HG03039 (cell line): ENCODE measurements around the gene ACP4.
"Not testable (repeated sequence)": the region's sequence is repeated elsewhere in the genome, so short reads cannot be mapped to it uniquely, and the experiment has no call there.

Experiments
- ATAC-seq: cut with Tn5 transposase; IDR thresholded peaks from one replicate; pipeline ENCODE4 v1.9.1; 2021; ENCODE audit warnings: mild to moderate bottlenecking, moderate library complexity; ENCODE audit not compliant: unreplicated experiment

The ACP4 gene

DNA sequence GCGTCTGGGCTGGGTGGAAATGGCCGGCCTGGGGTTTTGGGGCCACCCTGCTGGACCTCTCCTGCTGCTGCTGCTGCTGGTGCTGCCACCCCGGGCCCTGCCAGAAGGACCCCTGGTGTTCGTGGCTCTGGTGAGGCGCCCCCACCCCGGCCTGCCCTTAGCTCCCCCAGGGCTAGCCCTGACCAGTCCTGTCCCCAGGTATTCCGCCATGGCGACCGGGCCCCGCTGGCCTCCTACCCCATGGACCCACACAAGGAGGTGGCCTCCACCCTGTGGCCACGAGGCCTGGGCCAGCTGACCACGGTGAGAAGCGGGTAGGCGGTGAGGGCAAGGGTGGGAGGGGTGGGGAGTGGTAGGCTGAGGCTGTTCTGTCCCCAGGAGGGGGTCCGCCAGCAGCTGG is at the start of gene ACP4:
Gene ACP4 (plus strand): TSS at position 20 of the 400 bp plus-strand sequence. CDS start 0 bp downstream, at position 20.
- ATAC-seq, result no peak

- ATAC-seq, result no peak
Measured at GRCh38 chr19:50741179-50741933, 48.9 kb upstream of the ACP4 start.

DNA sequence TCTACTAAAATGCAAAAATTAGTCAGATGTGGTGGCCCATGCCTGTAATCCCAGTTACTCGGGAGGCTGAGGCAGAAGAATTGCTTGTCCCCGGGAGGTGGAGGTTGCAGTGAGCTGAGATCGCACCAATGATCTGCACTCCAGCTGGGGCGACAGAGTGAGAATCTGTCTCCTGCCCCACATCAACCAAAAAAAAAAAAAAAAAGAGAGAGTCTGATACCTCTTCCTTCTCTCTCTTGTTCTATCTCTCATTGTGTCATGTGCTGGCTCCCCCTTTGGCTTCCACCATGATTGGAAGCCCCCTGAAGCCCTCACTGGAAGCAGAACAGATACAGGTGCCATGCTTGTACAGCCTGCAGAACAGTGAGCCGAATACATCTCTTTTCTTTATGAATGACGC is 46.7 kb upstream of the ACP4 start:
- ATAC-seq, result no peak

DNA sequence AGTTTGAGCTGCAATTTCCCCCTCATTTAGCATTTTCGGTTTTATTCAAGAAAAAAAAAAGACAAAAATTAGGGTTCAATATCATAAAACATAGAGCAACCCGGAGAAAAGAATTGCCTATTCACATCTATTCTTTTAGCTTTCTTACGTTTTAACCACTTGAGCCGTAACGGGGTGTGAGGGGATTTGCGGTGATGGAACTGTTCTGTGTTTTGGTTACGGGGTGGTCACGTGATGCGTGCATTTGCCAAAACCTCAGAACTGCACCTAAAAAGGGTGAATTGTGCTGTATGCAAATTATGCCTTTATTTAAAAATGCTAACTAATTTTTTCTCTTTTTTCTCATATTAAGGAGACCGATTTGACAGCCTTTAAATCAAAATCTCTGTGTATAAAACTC is 45.0 kb upstream of the ACP4 start:
- no peak for ATAC-seq

GRCh38 chr19:50747141-50747540 is 43.1 kb upstream of the ACP4 start:
- not testable (repeated sequence) for ATAC-seq

DNA sequence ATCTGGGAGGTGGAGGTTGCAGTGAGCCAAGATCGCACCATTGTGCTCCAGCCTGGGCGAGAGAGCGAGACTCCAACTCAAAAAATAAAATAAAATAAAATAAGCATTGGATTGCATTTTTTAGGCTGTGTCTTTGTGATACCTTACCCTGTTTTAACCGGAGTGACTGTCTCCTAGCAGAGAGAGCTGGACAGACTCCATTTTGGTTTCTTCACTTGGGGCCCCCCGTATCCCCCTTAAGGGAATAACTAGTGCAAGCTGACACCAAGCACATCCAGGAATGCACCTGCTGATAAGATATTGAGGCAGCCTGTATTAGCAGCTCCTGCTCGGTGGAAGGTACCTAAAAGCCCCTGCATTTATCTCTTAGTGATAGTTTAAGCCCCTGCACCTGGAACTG is 40.7 kb upstream of the ACP4 start:
- no peak for ATAC-seq

- no peak for ATAC-seq
Measured at GRCh38 chr19:50750010-50750409, 40.2 kb upstream of the ACP4 start.

DNA sequence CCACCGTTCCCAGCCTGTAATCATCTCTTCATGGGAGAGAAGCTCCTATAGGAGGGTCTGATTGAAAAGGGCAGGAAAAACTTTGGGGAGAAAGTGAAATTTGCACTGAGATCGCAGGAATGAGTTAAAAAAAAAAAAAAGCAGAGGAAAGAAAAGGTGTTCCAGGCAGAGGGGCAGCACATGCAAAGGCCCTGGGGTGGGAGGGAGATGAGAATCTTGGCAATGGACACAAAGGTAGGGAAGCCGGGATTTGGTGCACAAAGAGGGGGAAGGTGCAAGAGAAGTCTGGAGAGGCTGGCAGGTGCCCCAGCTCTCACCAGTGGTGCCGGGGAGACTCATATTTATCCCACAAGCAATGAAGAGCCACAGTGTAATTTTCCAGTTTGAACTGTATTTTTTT is 36.3 kb upstream of the ACP4 start:
- ATAC-seq, result no peak

DNA sequence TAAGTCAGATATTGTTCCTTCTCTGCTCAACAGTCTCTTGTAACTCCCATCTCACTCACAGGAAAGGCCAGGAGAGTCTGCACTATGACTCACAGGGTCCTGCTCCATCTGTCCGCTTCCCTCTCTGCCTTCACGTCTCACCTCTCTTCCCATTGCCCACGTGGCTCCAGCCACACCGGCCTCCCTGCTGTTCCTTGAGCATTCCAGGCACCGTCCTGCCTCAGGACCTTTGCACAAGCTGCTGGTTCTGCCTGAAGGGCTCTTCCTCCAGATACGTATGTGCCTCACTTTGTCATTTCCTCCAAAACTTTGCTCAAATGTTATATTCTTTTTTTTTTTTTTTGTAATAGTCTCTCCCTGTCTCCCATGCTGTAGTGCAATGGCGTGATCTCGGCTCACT is 34.0 kb upstream of the ACP4 start:
- ATAC-seq, result not testable (repeated sequence)

DNA sequence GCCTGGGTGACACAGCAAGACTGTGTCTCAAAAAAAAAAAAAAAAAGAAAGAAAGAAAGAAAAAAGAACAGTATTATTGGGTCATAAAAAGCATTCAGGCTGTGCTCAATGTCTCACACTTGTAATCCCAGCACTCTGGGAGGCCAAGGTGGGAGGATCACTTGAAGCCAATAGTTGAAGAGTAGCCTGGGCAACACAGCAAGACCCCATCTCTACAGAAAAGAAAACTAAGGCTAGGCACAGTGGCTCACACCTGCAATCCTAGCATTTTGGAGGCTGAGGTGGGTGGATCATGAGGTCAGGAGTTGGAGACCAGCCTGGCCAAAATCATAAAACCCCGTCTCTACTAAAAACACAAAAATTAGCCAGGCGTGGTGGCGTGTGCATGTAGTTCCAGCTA is 32.6 kb upstream of the ACP4 start:
- ATAC-seq, result not testable (repeated sequence)

DNA sequence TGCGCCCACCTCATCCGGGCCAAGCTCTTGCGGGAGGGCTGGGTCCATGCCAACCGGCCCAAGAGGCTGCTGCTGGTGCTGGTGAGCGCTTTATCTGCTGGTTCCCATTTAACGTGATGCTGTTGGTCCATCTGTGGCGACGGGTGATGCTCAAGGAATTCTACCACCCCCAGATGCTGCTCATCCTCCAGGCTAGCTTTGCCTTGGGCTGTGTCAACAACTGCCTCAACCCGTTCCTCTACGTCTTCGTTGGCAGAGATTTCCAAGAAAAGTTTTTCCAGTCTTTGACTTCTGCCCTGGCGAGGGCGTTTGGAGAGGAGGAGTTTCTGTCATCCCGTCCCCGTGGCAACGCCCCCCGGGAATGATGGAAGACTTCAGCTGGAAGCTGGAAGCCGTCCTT is 31.1 kb upstream of the ACP4 start:
- ATAC-seq, result not testable (repeated sequence)

DNA sequence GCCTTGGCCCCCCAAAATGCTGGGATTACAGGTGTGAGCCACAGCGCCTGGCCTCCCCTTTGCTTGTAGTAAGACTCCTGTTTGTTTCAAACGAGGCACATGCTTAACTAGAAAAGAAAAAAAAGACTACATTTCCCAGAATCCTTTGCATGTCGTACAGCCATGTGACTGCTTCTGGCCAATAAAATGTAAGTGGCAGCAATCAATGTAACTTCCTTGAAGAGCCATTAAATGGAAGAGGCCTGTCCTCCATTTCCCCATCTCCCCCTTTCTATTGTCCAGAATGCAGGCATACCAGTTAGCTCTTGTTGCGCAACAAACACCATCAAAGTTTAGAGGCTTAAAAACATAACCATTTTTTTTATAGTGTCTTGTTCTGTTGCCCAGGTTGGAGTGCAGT is 30.3 kb upstream of the ACP4 start:
- no peak for ATAC-seq

GRCh38 chr19:50761501-50761900 is 28.7 kb upstream of the ACP4 start:
- ATAC-seq, result not testable (repeated sequence)

- ATAC-seq, result not testable (repeated sequence)
Measured at GRCh38 chr19:50763521-50763920, 26.7 kb upstream of the ACP4 start.

- ATAC-seq, result no peak
Measured at GRCh38 chr19:50764409-50764808, 25.8 kb upstream of the ACP4 start.

GRCh38 chr19:50766746-50767145 is 23.5 kb upstream of the ACP4 start:
- not testable (repeated sequence) for ATAC-seq

- not testable (repeated sequence) for ATAC-seq
Measured at GRCh38 chr19:50767263-50767662, 23.0 kb upstream of the ACP4 start.

DNA sequence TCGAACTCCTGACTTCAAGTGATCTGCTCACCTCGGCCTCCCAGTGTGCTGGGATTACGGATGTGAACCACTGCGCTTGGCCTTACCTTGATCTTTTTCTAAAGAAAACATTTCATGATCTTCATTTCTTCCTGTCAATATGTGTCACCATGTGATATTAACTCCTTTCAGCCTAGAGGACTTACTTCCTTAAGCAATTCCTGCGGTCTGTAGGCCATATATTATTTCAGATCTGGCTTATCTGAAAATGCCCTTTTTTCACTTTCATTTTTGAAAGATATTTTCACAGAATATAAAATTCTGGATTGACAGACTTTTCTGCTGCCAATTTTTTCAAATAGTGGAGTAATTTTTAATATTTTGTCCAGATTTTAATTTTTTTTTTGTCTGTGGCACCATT is 21.9 kb upstream of the ACP4 start:
- no peak for ATAC-seq

GRCh38 chr19:50770164-50770563 is 20.1 kb upstream of the ACP4 start, which contains the start of gene GPR32:
Gene GPR32, plus strand, starts transcription at chr19:50770464. Its CDS starts 137 bp downstream, at chr19:50770601.
- not testable (repeated sequence) for ATAC-seq

DNA sequence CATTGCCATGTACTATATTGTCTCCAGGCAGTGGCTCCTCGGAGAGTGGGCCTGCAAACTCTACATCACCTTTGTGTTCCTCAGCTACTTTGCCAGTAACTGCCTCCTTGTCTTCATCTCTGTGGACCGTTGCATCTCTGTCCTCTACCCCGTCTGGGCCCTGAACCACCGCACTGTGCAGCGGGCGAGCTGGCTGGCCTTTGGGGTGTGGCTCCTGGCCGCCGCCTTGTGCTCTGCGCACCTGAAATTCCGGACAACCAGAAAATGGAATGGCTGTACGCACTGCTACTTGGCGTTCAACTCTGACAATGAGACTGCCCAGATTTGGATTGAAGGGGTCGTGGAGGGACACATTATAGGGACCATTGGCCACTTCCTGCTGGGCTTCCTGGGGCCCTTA is 19.3 kb upstream of the ACP4 start:
- no peak for ATAC-seq

GRCh38 chr19:50772476-50772875 is 17.7 kb upstream of the ACP4 start:
- no peak for ATAC-seq

GRCh38 chr19:50772912-50773311 is 17.3 kb upstream of the ACP4 start:
- not testable (repeated sequence) for ATAC-seq

GRCh38 chr19:50773454-50773853 is 16.8 kb upstream of the ACP4 start:
- not testable (repeated sequence) for ATAC-seq
